Stomach (tissue), 9 donors: Measurements from ENCODE around the gene RCAN2. TPM values are rescaled to one million over a fixed set of nuclear protein-coding genes. Genes with fewer than 3 reads are reported as not detected.

Experiments
- DNase-seq, 2 donors: peaks; one replicate each; pipeline versions ENCODE4 v3.0.0 to v3.0.0-alpha.2; 2013 to 2019
- H3K27ac ChIP-seq, 5 donors: fragments of 200-600 bp in 4 of 5; sonication (generic) in 4 of 5; one replicate each; pipeline ENCODE4 v1.5.1; 2013 to 2019; ENCODE audit warnings: mild to moderate bottlenecking in 1 of 5, moderate library complexity in 1 of 5
- H3K27me3 ChIP-seq, 3 donors: fragments of 200-600 bp; sonication (generic); one replicate each; pipeline ENCODE4 v1.5.1; 2017 to 2019; ENCODE audit warnings: mixed run types in 1 of 3
- H3K36me3 ChIP-seq, 4 donors: fragments of 200-600 bp; sonication (generic); 1 replicate in 3 of 4; 2 replicates in 1 of 4; pipeline ENCODE4 v1.5.1; 2016 to 2019
- H3K4me1 ChIP-seq, 4 donors: fragments of 200-600 bp; sonication (generic); one replicate each; pipeline ENCODE4 v1.5.1; 2016 to 2019
- H3K4me3 ChIP-seq, 4 donors: fragments of 200-600 bp; sonication (generic) in 3 of 4; one replicate each; pipeline ENCODE4 v1.5.1; 2016 to 2019; ENCODE audit warnings: mild to moderate bottlenecking in 1 of 4
- H3K9me3 ChIP-seq, 4 donors: fragments of 200-600 bp; sonication (generic); one replicate each; pipeline ENCODE4 v1.5.1; 2016 to 2019
- CTCF ChIP-seq, 7 experiments: fragments of 450-650 bp in 4 of 7; fragments of 200-600 bp in 3 of 7; sonication (generic) in 3 of 7; IDR thresholded peaks; one replicate each; pipeline ENCODE4 v1.5.1; 2016 to 2019; ENCODE audit warnings: antibody characterized with exemption in 7 of 7, control low read depth in 2 of 7, mild to moderate bottlenecking in 1 of 7
- EP300 ChIP-seq: sonication (generic); formaldehyde crosslinking; IDR thresholded peaks from one replicate; pipeline ENCODE4 v1.6.1; 2017; ENCODE audit warnings: antibody characterized with exemption
- POLR2A ChIP-seq, 4 donors: fragments of 450-650 bp; IDR thresholded peaks; one replicate each; pipeline ENCODE4 v1.6.1; 2016; ENCODE audit warnings: antibody characterized with exemption in 4 of 4, control low read depth in 2 of 4, mild to moderate bottlenecking in 1 of 4, moderate library complexity in 1 of 4
- POLR2AphosphoS5 ChIP-seq, 3 donors: sonication (generic); formaldehyde crosslinking; IDR thresholded peaks; one replicate each; pipeline ENCODE4 v1.6.1; 2016; ENCODE audit warnings: antibody characterized with exemption in 3 of 3
- WGBS, 5 donors: extraction: QIAGEN DNeasy Blood & Tissue Kit in 3 of 5; methylation state at CpG; one replicate each; pipeline versions ENCODE4 v1.1.5 to v1.1.7; 2013 to 2018; 5-methylcytosine and 5-hydroxymethylcytosine counted together
- intact Hi-C: fragments of 100-400 bp; cut with DNase I; formaldehyde crosslinking; loops from one replicate; pipeline ENCODE4 v1.15.1; 2023; ENCODE audit warnings: low total_unique reads
- polyA plus RNA-seq, 3 donors: library from polyadenylated mRNA; stranded (reverse); fragments of 200-250 nt; gene quantifications; one replicate each; pipeline ENCODE4 v1.2.3, GENCODE V29; 2013
- total RNA-seq, 5 donors: library from RNA; depleted of rRNA; stranded (reverse); fragments of >200 nt; gene quantifications; one replicate each; pipeline versions ENCODE4 v1.1.0 to v1.2.3, GENCODE V29; 2014 to 2016
- donor health status: healthy with polysubstance abuse.
- donor health status: Bipolar disorder and iron deficiency.
- donor health status: healthy.

RCAN2 gene
- total and polyA plus RNA-seq, 8 donors, result 7.2 to 69.2 (median 21.4) TPM

GRCh38 chr6:46490425-46491200 lies 636 bp downstream of the RCAN2 start:
- intact Hi-C loops, result no loop called here
- H3K27ac ChIP-seq, result peak overlapping the region; percentile 70 to 88 (median 86)
- TF ChIP-seq POLR2A (IDR thresholded peaks at IDR 0.05) (no peak), POLR2AphosphoS5 (IDR thresholded peaks at IDR 0.05) (no peak), CTCF (IDR thresholded peaks at IDR 0.05) (no peak), EP300 (no peak)
- H3K27me3 ChIP-seq, result peaks cover 0 to 32% (median 3%) of the 10 kb centered on the region in 3 donors
- 2 to 7% (median 4%) methylated on average over 27 to 56 of the region's 56 CpGs for WGBS, 5 donors
- H3K36me3 ChIP-seq, result no peaks in the 10 kb centered on the region
- H3K9me3 ChIP-seq, result no peaks in the 10 kb centered on the region
- H3K4me1 ChIP-seq, result peaks cover 0 to 44% (median 18%) of the 10 kb centered on the region in 4 donors
- H3K4me3 ChIP-seq, result peak overlapping the region; percentile 56 to 80 (median 69)
- peak; percentile 27 to 52 for DNase-seq

GRCh38 chr6:46486181-46486580 lies 5.1 kb downstream of the RCAN2 start:
- H3K27me3 ChIP-seq, result peaks cover 0 to 21% (median under 1%) of the 10 kb centered on the region in 3 donors
- no peak overlapping the region for H3K4me3 ChIP-seq
- no peak for TF ChIP-seq POLR2A (IDR thresholded peaks at IDR 0.05)
- no peak for TF ChIP-seq EP300
- DNase-seq, result no peak
- H3K27ac ChIP-seq, result no peak overlapping the region
- peaks cover 0 to 34% (median 9%) of the 10 kb centered on the region in 4 donors for H3K4me1 ChIP-seq
- no peaks in the 10 kb centered on the region for H3K36me3 ChIP-seq
- no peaks in the 10 kb centered on the region for H3K9me3 ChIP-seq
- WGBS, 5 donors, result 49 to 60% (median 54%) methylated on average over 3 of the region's 3 CpGs
- intact Hi-C loops, result no loop called here

- intact Hi-C loops, result no loop called here
- H3K9me3 ChIP-seq, result no peaks in the 10 kb centered on the region
- no peaks in the 10 kb centered on the region for H3K36me3 ChIP-seq
- no peak for DNase-seq
- 61 to 72% (median 67%) methylated on average over 6 of the region's 6 CpGs for WGBS, 5 donors
- no peak overlapping the region for H3K4me3 ChIP-seq
- H3K4me1 ChIP-seq, result peaks cover 0 to 21% (median 1%) of the 10 kb centered on the region in 4 donors
- H3K27ac ChIP-seq, result no peak overlapping the region
- H3K27me3 ChIP-seq, result peaks cover 0 to 2% (median 0%) of the 10 kb centered on the region in 3 donors
- TF ChIP-seq POLR2AphosphoS5 (IDR thresholded peaks at IDR 0.05) (no peak), EP300 (no peak), CTCF (IDR thresholded peaks at IDR 0.05) (no peak), POLR2A (IDR thresholded peaks at IDR 0.05) (no peak)
Measured at GRCh38 chr6:46484081-46484820, 7.0 kb downstream of the RCAN2 start.

- H3K4me1 ChIP-seq, result peaks cover 0 to 5% (median 0%) of the 10 kb centered on the region in 4 donors
- H3K27me3 ChIP-seq, result no peaks in the 10 kb centered on the region
- intact Hi-C loops, result no loop called here
- no peak for DNase-seq
- TF ChIP-seq POLR2A (IDR thresholded peaks at IDR 0.05) (no peak), EP300 (no peak), POLR2AphosphoS5 (IDR thresholded peaks at IDR 0.05) (no peak), CTCF (IDR thresholded peaks at IDR 0.05) (no peak)
- H3K4me3 ChIP-seq, result no peak overlapping the region
- no peaks in the 10 kb centered on the region for H3K36me3 ChIP-seq
- no peaks in the 10 kb centered on the region for H3K9me3 ChIP-seq
- no peak overlapping the region for H3K27ac ChIP-seq
Measured at GRCh38 chr6:46476301-46476700, 14.9 kb downstream of the RCAN2 start.
